BLaER1 treated with 17β-estradiol and CSF1 and Interleukin-3, amounts not matched to agents 10 nM and 100 nM (cell line): Measurements from ENCODE around the gene SELENOK.
A peak's percentile ranks its signal among the peaks of the same experiment; 100 is the strongest.

ENCODE experiments used
- H3K27ac ChIP-seq, 11 experiments: shearing (Covaris generic); formaldehyde crosslinking; 2 replicates each; pipeline ENCODE4 v1.8.1; 2022
- H3K27me3 ChIP-seq, 11 experiments: shearing (Covaris generic); formaldehyde crosslinking; 2 replicates each; pipeline ENCODE4 v1.8.1; 2022
- H3K36me3 ChIP-seq, 11 experiments: shearing (Covaris generic); formaldehyde crosslinking; 2 replicates each; pipeline ENCODE4 v1.8.1; 2022
- H3K4me1 ChIP-seq, 10 experiments: shearing (Covaris generic); formaldehyde crosslinking; 2 replicates each; pipeline ENCODE4 v1.8.1; 2022
- H3K4me2 ChIP-seq, 11 experiments: shearing (Covaris generic); formaldehyde crosslinking; 2 replicates each; pipeline ENCODE4 v1.8.1; 2022
- H3K4me3 ChIP-seq, 10 experiments: shearing (Covaris generic); formaldehyde crosslinking; 2 replicates each; pipeline ENCODE4 v1.8.1; 2022
- H3K9ac ChIP-seq, 11 experiments: shearing (Covaris generic); formaldehyde crosslinking; 2 replicates each; pipeline ENCODE4 v1.8.1; 2022
- H3K9me3 ChIP-seq, 11 experiments: shearing (Covaris generic); formaldehyde crosslinking; replicated peaks in 1 of 11; 2 replicates each; pipeline ENCODE4 v1.8.1; 2022
- H4K20me1 ChIP-seq, 11 experiments: shearing (Covaris generic); formaldehyde crosslinking; 2 replicates each; pipeline ENCODE4 v1.8.1; 2022
- Cebpa-rat ChIP-seq, 11 experiments: shearing (Covaris generic); IDR thresholded peaks; 2 replicates each; pipeline ENCODE4 v1.8.1; 2022

The SELENOK gene

DNA sequence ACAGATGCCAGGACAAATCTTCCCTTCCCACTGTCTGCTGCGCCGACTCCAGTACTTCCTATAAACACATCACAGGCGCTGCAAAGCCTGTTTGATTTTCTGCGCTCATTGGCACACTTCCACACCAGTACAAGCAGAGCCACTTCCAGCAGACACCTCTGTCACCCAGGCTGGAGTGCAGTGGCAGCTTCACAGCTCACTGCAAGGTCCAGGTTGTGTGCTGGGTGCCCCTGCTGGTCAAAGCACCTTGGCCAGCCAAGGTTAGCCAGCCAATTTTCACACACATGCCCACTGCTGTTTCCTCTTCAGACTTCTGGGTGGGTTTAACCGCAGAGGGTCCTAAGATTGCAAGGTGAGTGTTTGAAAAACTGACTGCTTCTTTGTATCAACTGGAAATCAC is 50.4 kb downstream of the SELENOK start:
- Histone ChIP-seq H3K27ac (no peak overlapping the region), H3K4me1 (peaks cover 0 to 12% (median 5%) of the 10 kb centered on the region in 10 experiments; a peak in 11 of 20 replicates), H3K9me3 (peaks cover 6 to 12% (median 8%) of the 10 kb centered on the region in 11 experiments; a peak in 21 of 22 replicates), H4K20me1 (peaks cover 0 to 4% (median 0%) of the 10 kb centered on the region in 11 experiments; a peak in 1 of 22 replicates), H3K27me3 (peaks cover 21 to 31% (median 26%) of the 10 kb centered on the region in 11 experiments), H3K4me3 (no peak overlapping the region), H3K36me3 (no peaks in the 10 kb centered on the region), H3K4me2 (no peak overlapping the region), H3K9ac (no peak overlapping the region)
- no peak for TF ChIP-seq Cebpa-rat (IDR thresholded peaks at IDR 0.05)

DNA sequence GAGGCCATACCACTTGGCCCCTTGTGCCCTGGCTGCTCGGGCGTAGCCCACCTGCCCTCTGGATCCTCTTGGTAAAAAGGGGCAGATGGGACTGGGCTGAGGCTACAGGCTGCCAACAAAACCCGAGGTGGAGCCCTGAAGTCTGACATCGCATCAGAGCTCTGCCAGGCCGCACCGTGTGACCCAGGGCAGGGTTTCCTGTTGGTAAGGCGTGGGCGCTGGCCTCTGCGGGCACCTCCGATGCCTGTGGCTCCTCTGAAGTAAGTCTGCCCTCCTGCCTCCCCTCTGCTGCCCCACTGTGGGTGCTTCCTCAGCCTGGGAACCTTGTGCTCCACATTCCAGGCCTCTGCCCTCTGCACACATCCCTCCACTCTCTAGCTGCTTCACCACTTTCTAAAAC is 54.3 kb downstream of the SELENOK start:
- no peaks in the 10 kb centered on the region for H4K20me1 ChIP-seq
- no peaks in the 10 kb centered on the region for H3K36me3 ChIP-seq
- H3K4me3 ChIP-seq = no peak overlapping the region
- H3K4me1 ChIP-seq = peaks cover 0 to 14% (median 0%) of the 10 kb centered on the region in 10 experiments; a peak in 2 of 20 replicates
- no peaks in the 10 kb centered on the region for H3K9me3 ChIP-seq
- H3K27me3 ChIP-seq = no peaks in the 10 kb centered on the region
- no peak overlapping the region for H3K27ac ChIP-seq
- TF ChIP-seq Cebpa-rat (IDR thresholded peaks at IDR 0.05) = no peak
- no peak overlapping the region for H3K9ac ChIP-seq
- peak overlapping the region in 2 of 11 experiments; percentile 31 to 37; a peak in 3 of 22 replicates for H3K4me2 ChIP-seq

DNA sequence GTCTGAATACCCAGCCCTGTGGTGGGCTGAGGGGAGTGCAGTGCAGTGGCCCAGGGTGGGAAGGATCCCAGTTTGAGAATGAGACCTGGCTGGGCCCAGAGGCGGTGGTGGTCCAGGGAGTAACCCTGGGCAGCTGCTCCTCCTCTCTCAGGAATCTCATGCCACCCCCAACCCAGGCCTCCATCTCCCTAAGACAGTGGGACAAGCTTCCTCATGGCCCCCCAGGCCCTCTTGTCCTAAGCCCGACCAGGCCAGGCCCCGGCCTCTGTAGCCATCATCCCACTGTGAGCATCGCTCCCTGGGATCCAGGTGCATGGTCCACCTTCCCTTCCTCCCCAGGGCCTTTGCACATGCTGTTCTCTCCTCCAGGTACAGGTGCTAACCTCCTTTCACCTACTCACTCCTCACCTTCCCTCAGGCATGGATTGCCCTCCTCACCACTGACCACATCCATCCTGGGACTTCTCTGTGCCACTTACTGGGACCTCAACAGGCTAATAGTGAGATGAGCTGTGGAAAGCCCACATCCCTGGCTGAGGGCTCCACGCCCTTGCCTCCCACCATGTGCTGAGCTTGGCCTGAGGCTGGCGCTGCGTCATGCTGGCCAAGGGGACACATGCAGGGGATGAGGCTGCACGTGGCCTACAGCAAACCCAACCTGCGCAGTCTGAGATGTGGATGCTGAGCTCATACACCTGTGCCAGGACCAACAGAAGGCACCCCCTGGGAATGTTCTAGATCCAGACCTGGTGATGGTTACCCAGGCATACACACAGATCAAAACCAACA is 55.4 kb downstream of the SELENOK start:
- Histone ChIP-seq H3K9ac (no peak overlapping the region), H3K4me1 (peaks cover 0 to 14% (median 0%) of the 10 kb centered on the region in 10 experiments; a peak in 2 of 20 replicates), H3K36me3 (no peaks in the 10 kb centered on the region), H3K9me3 (no peaks in the 10 kb centered on the region), H4K20me1 (no peaks in the 10 kb centered on the region), H3K27me3 (no peaks in the 10 kb centered on the region), H3K27ac (no peak overlapping the region), H3K4me2 (no peak overlapping the region), H3K4me3 (no peak overlapping the region)
- TF ChIP-seq Cebpa-rat (IDR thresholded peaks at IDR 0.05) = no peak

DNA sequence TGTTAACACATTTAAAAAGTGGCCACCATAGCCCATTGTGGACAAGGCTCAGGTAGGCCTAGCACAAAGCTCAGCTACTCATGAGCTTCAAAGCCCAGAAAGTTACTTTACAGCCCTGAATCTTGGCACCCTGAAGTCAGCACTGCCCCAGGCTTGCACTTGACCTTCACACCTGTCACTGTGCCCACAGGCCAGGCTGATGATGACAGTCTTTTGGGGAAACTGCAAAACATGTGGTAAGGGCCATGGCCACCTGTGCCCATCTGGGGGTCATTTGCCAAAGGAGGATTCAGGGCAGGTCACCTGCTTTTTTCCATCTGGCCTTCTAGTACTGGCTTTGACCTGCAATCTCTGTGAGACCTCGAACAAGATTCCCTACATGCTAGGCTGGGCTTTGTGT is 56.4 kb downstream of the SELENOK start:
- H3K4me2 ChIP-seq = no peak overlapping the region
- H3K36me3 ChIP-seq = no peaks in the 10 kb centered on the region
- H3K27ac ChIP-seq = no peak overlapping the region
- H4K20me1 ChIP-seq = no peaks in the 10 kb centered on the region
- no peaks in the 10 kb centered on the region for H3K9me3 ChIP-seq
- no peak overlapping the region for H3K4me3 ChIP-seq
- peaks cover 0 to 14% (median 0%) of the 10 kb centered on the region in 10 experiments; a peak in 2 of 20 replicates for H3K4me1 ChIP-seq
- no peak overlapping the region for H3K9ac ChIP-seq
- H3K27me3 ChIP-seq = no peaks in the 10 kb centered on the region
- no peak for TF ChIP-seq Cebpa-rat (IDR thresholded peaks at IDR 0.05)

- Histone ChIP-seq H3K27me3 (no peaks in the 10 kb centered on the region), H3K4me1 (peaks cover 0 to 14% (median 0%) of the 10 kb centered on the region in 10 experiments; a peak in 2 of 20 replicates), H3K27ac (no peak overlapping the region), H3K4me3 (no peak overlapping the region), H3K9me3 (no peaks in the 10 kb centered on the region), H3K9ac (no peak overlapping the region), H3K36me3 (no peaks in the 10 kb centered on the region), H3K4me2 (no peak overlapping the region), H4K20me1 (no peaks in the 10 kb centered on the region)
- TF ChIP-seq Cebpa-rat (IDR thresholded peaks at IDR 0.05) = no peak
Measured at GRCh38 chr3:53834429-53835095, 57.1 kb downstream of the SELENOK start.
